ENCODE measurements around the gene ESR1. TPM values are rescaled to one million over a fixed set of nuclear protein-coding genes. Genes with fewer than 3 reads are reported as not detected.

The ESR1 gene
- polyA plus RNA-seq, 1 of the 3 experiments (the other 2 are of a cell fraction) = under 0.01 TPM

DNA sequence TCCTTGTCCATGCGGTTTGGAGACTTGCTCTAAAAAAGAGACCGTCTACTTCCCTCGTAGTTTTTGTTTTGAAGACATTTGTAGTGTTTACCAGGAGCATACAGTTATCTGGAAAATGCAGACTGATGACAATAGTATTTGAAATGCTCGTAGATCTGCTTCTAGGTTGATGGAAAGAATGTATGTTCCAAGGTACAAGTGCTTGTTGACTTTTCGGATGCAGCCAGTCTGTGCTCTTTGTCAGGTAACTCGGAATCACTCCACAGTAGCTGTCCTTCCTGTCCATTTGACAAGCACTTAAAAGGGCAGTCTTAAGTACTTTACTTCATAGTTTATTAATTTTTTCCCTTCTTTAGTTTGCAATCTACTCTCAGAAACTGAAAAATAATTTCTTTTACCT, 194.8 kb downstream of the ESR1 start:
- TF ChIP-seq TEAD4 (IDR thresholded peaks at IDR 0.05; ENCODE audit: borderline replicate concordance, insufficient read depth) = no peak
- no peak for TF ChIP-seq FOXJ3 (CRISPR knock-in tag; IDR thresholded peaks at IDR 0.05)
- no peak for TF ChIP-seq EP300 (IDR thresholded peaks at IDR 0.05; ENCODE audit: borderline replicate concordance in 1 of 2, low read depth in 1 of 2, low read length in 1 of 2)
- no peak for TF ChIP-seq NFIC (IDR thresholded peaks at IDR 0.05; ENCODE audit: borderline replicate concordance)
- TF ChIP-seq ZBTB33 (IDR thresholded peaks at IDR 0.05; ENCODE audit: borderline replicate concordance, low read depth) = no peak
- TF ChIP-seq POLR2AphosphoS5 (IDR thresholded peaks at IDR 0.05; ENCODE audit: low read depth, low read length) = no peak
- no peak for TF ChIP-seq FOXM1 (IDR thresholded peaks at IDR 0.05; ENCODE audit: low read depth)
- no peak for TF ChIP-seq SMC3 (IDR thresholded peaks at IDR 0.05; ENCODE audit: low read depth, low read length)
- TF ChIP-seq, protein P1, sequence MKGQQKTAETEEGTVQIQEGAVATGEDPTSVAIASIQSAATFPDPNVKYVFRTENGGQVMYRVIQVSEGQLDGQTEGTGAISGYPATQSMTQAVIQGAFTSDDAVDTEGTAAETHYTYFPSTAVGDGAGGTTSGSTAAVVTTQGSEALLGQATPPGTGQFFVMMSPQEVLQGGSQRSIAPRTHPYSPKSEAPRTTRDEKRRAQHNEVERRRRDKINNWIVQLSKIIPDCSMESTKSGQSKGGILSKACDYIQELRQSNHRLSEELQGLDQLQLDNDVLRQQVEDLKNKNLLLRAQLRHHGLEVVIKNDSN (IDR thresholded peaks at IDR 0.05; ENCODE audit: borderline replicate concordance, low read depth) = no peak
- no peak for TF ChIP-seq TCF12 (IDR thresholded peaks at IDR 0.05)
- TF ChIP-seq MXI1 (IDR thresholded peaks at IDR 0.05; ENCODE audit: low read depth, low read length) = no peak
- no peak for TF ChIP-seq ELF1 (IDR thresholded peaks at IDR 0.05)
- no peak for TF ChIP-seq PBX3 (IDR thresholded peaks at IDR 0.05)
- Histone ChIP-seq H2AFZ (ENCODE audit: low read depth) (no peak overlapping the region), H4K20me1 (ENCODE audit: insufficient read depth) (no peaks in the 10 kb centered on the region), H3F3A (replicated peaks; ENCODE audit: insufficient read depth) (peaks cover 5% of the 10 kb centered on the region), H3K9me3 (no peaks in the 10 kb centered on the region), H3K4me2 (no peak overlapping the region), H3K9ac (no peak overlapping the region), H3K79me2 (ENCODE audit: insufficient read depth) (no peaks in the 10 kb centered on the region), H3K4me1 (ENCODE audit: control insufficient read depth in 1 of 2, insufficient read depth in 2 of 2, low read depth in 1 of 2, low read length in 1 of 2) (no peaks in the 10 kb centered on the region), H3K27ac (ENCODE audit: low read depth in 2 of 2, low read length in 1 of 2) (no peak overlapping the region), H3K9me2 (no peaks in the 10 kb centered on the region), H3K4me3 (ENCODE audit: low read depth in 2 of 2, low read length in 1 of 2) (no peak overlapping the region), H3K36me3 (replicated peaks in 1 of 2; ENCODE audit: control insufficient read depth in 1 of 2, insufficient read depth in 2 of 2, low read length in 1 of 2) (no peaks in the 10 kb centered on the region), H3K27me3 (ENCODE audit: insufficient read depth) (no peaks in the 10 kb centered on the region)
- no peak for DNase-seq
- CTCF ChIA-PET = no interaction called here
- 42% methylated on average over 6 of the region's 6 CpGs for WGBS (ENCODE audit: low lambda C conversion rate)
- POLR2A ChIA-PET = no interaction called here

- CTCF ChIA-PET = no interaction called here
- H3F3A ChIP-seq (replicated peaks; ENCODE audit: insufficient read depth) = peaks cover 5% of the 10 kb centered on the region
- TF ChIP-seq MEF2A (IDR thresholded peaks at IDR 0.05; ENCODE audit: borderline replicate concordance, low read depth) (no peak), ELF1 (IDR thresholded peaks at IDR 0.05) (no peak), FOXJ3 (CRISPR knock-in tag; IDR thresholded peaks at IDR 0.05) (no peak), PBX3 (IDR thresholded peaks at IDR 0.05) (no peak), TCF12 (IDR thresholded peaks at IDR 0.05) (no peak), TEAD4 (IDR thresholded peaks at IDR 0.05; ENCODE audit: borderline replicate concordance, insufficient read depth) (no peak), FOSL2 (IDR thresholded peaks at IDR 0.05; ENCODE audit: borderline replicate concordance, low read depth) (no peak), EP300 (IDR thresholded peaks at IDR 0.05; ENCODE audit: borderline replicate concordance in 1 of 2, low read depth in 1 of 2, low read length in 1 of 2) (no peak), NFIC (IDR thresholded peaks at IDR 0.05; ENCODE audit: borderline replicate concordance) (no peak), MAX (IDR thresholded peaks at IDR 0.05; ENCODE audit: low read depth) (no peak)
- TF ChIP-seq, protein P1 (IDR thresholded peaks at IDR 0.05; ENCODE audit: borderline replicate concordance, low read depth) = no peak
- TF ChIP-seq, protein P2, sequence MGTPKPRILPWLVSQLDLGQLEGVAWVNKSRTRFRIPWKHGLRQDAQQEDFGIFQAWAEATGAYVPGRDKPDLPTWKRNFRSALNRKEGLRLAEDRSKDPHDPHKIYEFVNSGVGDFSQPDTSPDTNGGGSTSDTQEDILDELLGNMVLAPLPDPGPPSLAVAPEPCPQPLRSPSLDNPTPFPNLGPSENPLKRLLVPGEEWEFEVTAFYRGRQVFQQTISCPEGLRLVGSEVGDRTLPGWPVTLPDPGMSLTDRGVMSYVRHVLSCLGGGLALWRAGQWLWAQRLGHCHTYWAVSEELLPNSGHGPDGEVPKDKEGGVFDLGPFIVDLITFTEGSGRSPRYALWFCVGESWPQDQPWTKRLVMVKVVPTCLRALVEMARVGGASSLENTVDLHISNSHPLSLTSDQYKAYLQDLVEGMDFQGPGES (IDR thresholded peaks at IDR 0.05; ENCODE audit: low read depth, low read length) = no peak
These were observed 196.6 kb downstream of the ESR1 start for GRCh38 chr6:152004036-152004566.

More at GRCh38 chr6:152004036-152004566, 196.6 kb downstream of the ESR1 start:
- POLR2A ChIA-PET = no interaction called here
- Histone ChIP-seq H3K4me2 (no peak overlapping the region), H3K27me3 (ENCODE audit: insufficient read depth) (no peaks in the 10 kb centered on the region), H3K36me3 (replicated peaks in 1 of 2; ENCODE audit: control insufficient read depth in 1 of 2, insufficient read depth in 2 of 2, low read length in 1 of 2) (no peaks in the 10 kb centered on the region), H3K4me3 (ENCODE audit: low read depth in 2 of 2, low read length in 1 of 2) (no peak overlapping the region), H3K9me3 (no peaks in the 10 kb centered on the region), H4K20me1 (ENCODE audit: insufficient read depth) (no peaks in the 10 kb centered on the region), H3K9me2 (no peaks in the 10 kb centered on the region), H3K79me2 (ENCODE audit: insufficient read depth) (no peaks in the 10 kb centered on the region), H3K27ac (ENCODE audit: low read depth in 2 of 2, low read length in 1 of 2) (no peak overlapping the region), H2AFZ (ENCODE audit: low read depth) (no peak overlapping the region), H3K4me1 (ENCODE audit: control insufficient read depth in 1 of 2, insufficient read depth in 2 of 2, low read depth in 1 of 2, low read length in 1 of 2) (no peaks in the 10 kb centered on the region), H3K9ac (no peak overlapping the region)
- DNase-seq = no peak
- 17% methylated on average over 1 of the region's 1 CpG for whole genome bisulfite sequencing (ENCODE audit: low lambda C conversion rate)

All from SK-N-SH (cell line).